ENCODE measurements around the gene ZNF644. TPM values are rescaled to one million over a fixed set of nuclear protein-coding genes. Genes with fewer than 3 reads are reported as not detected.
"Not testable (repeated sequence)": the region's sequence is repeated elsewhere in the genome, so short reads cannot be mapped to it uniquely, and the experiment has no call there.

ZNF644 gene
- total RNA-seq, 4 donors from 2014 or later: 38.2 to 79.3 (median 41.0) TPM

GRCh38 chr1:90945287-90945686 lies 76.5 kb downstream of the ZNF644 start:
- no peak for DNase-seq (ENCODE audit: low spot score in 2 of 2)
- H3K4me3 ChIP-seq: no peak overlapping the region
- no peak for TF ChIP-seq CTCF (IDR thresholded peaks at IDR 0.05)
- TF ChIP-seq POLR2A (IDR thresholded peaks at IDR 0.05): no peak
- no peak for TF ChIP-seq POLR2AphosphoS5 (IDR thresholded peaks at IDR 0.05)
- no peak for TF ChIP-seq EP300 (IDR thresholded peaks at IDR 0.05)
- H3K27me3 ChIP-seq: no peaks in the 10 kb centered on the region
- H3K4me1 ChIP-seq: peaks cover 10% of the 10 kb centered on the region
- H3K9me3 ChIP-seq: no peaks in the 10 kb centered on the region
- peaks cover 18% of the 10 kb centered on the region for H3K36me3 ChIP-seq
- no peak overlapping the region for H3K27ac ChIP-seq

GRCh38 chr1:90943966-90944365 lies 77.9 kb downstream of the ZNF644 start:
- Histone ChIP-seq H3K4me3 (no peak overlapping the region), H3K4me1 (peaks cover 10% of the 10 kb centered on the region), H3K9me3 (no peaks in the 10 kb centered on the region), H3K27ac (no peak overlapping the region), H3K27me3 (no peaks in the 10 kb centered on the region), H3K36me3 (peaks cover 28% of the 10 kb centered on the region)
- DNase-seq (ENCODE audit: low spot score in 2 of 2): no peak
- no peak for TF ChIP-seq CTCF (IDR thresholded peaks at IDR 0.05)
- TF ChIP-seq POLR2AphosphoS5 (IDR thresholded peaks at IDR 0.05): no peak
- no peak for TF ChIP-seq EP300 (IDR thresholded peaks at IDR 0.05)
- TF ChIP-seq POLR2A (IDR thresholded peaks at IDR 0.05): no peak
- 96% methylated on average over 4 of the region's 4 CpGs for WGBS

- H3K27me3 ChIP-seq: no peaks in the 10 kb centered on the region
- WGBS: 89% methylated on average over 2 of the region's 2 CpGs
- H3K4me1 ChIP-seq: no peaks in the 10 kb centered on the region
- H3K9me3 ChIP-seq: no peaks in the 10 kb centered on the region
- H3K36me3 ChIP-seq: peaks cover 28% of the 10 kb centered on the region
- no peak for DNase-seq (ENCODE audit: low spot score in 2 of 2)
- no peak overlapping the region for H3K27ac ChIP-seq
- no peak overlapping the region for H3K4me3 ChIP-seq
- TF ChIP-seq CTCF (IDR thresholded peaks at IDR 0.05): no peak
- no peak for TF ChIP-seq POLR2A (IDR thresholded peaks at IDR 0.05)
- TF ChIP-seq POLR2AphosphoS5 (IDR thresholded peaks at IDR 0.05): no peak
- TF ChIP-seq EP300 (IDR thresholded peaks at IDR 0.05): no peak
Observed at GRCh38 chr1:90940746-90941145, 81.1 kb downstream of the ZNF644 start.

GRCh38 chr1:90936731-90937130 lies 85.1 kb downstream of the ZNF644 start:
- TF ChIP-seq POLR2AphosphoS5 (IDR thresholded peaks at IDR 0.05): no peak
- no peak for TF ChIP-seq EP300 (IDR thresholded peaks at IDR 0.05)
- no peak for DNase-seq (ENCODE audit: low spot score in 2 of 2)
- H3K27ac ChIP-seq: no peak overlapping the region
- no peaks in the 10 kb centered on the region for H3K9me3 ChIP-seq
- H3K4me1 ChIP-seq: no peaks in the 10 kb centered on the region
- 93% methylated on average over 1 of the region's 1 CpG for WGBS
- peaks cover 17% of the 10 kb centered on the region for H3K36me3 ChIP-seq
- H3K4me3 ChIP-seq: no peak overlapping the region
- H3K27me3 ChIP-seq: no peaks in the 10 kb centered on the region

- Histone ChIP-seq H3K27me3 (no peaks in the 10 kb centered on the region), H3K36me3 (peaks cover 17% of the 10 kb centered on the region), H3K9me3 (no peaks in the 10 kb centered on the region), H3K4me1 (no peaks in the 10 kb centered on the region), H3K27ac (no peak overlapping the region), H3K4me3 (no peak overlapping the region)
- no peak for DNase-seq (ENCODE audit: low spot score in 2 of 2)
- no peak for TF ChIP-seq CTCF (IDR thresholded peaks at IDR 0.05)
- no peak for TF ChIP-seq POLR2AphosphoS5 (IDR thresholded peaks at IDR 0.05)
- no peak for TF ChIP-seq EP300 (IDR thresholded peaks at IDR 0.05)
- TF ChIP-seq POLR2A (IDR thresholded peaks at IDR 0.05): no peak
- 92% methylated on average over 4 of the region's 4 CpGs for WGBS
Observed at GRCh38 chr1:90936061-90936460, 85.8 kb downstream of the ZNF644 start.

- WGBS: 95% methylated on average over 8 of the region's 8 CpGs
- not testable (repeated sequence) for H3K27me3 ChIP-seq; H3K4me3 ChIP-seq; DNase-seq (ENCODE audit: low spot score in 2 of 2); H3K27ac ChIP-seq; H3K9me3 ChIP-seq; H3K36me3 ChIP-seq
- peaks cover 12% of the 10 kb centered on the region for H3K4me1 ChIP-seq
Observed at GRCh38 chr1:90928231-90928630, 93.6 kb downstream of the ZNF644 start.

- not testable (repeated sequence) for H3K36me3 ChIP-seq
Observed at GRCh38 chr1:90927674-90928073, 94.2 kb downstream of the ZNF644 start.

More at GRCh38 chr1:90927674-90928073, 94.2 kb downstream of the ZNF644 start:
- not testable (repeated sequence) for H3K4me3 ChIP-seq; H3K27me3 ChIP-seq; H3K27ac ChIP-seq; DNase-seq (ENCODE audit: low spot score in 2 of 2); H3K9me3 ChIP-seq
- WGBS: 99% methylated on average over 5 of the region's 5 CpGs
- peaks cover 17% of the 10 kb centered on the region for H3K4me1 ChIP-seq

Measured in suprapubic skin (tissue), 4 donors.